HFF-Myc (cell line): Measurements from ENCODE around the gene C10orf95.

Experiments
- DNase-seq: peaks from one replicate; pipeline ENCODE4 v3.0.0-alpha.2; 2011; ENCODE audit warnings: low read depth; ENCODE audit errors: extremely low read depth
- H3K4me3 ChIP-seq: replicated peaks from 2 replicates; pipeline ENCODE4 v1.5.1; 2011; ENCODE audit warnings: low read depth, mild to moderate bottlenecking, control low read depth, low read length
- CTCF ChIP-seq: IDR thresholded peaks from 2 replicates; pipeline ENCODE4 v1.5.1; 2012; ENCODE audit warnings: mild to moderate bottlenecking, low read depth, low read length, control low read depth; ENCODE audit errors: missing control alignments

The C10orf95 gene

GRCh38 chr10:102411341-102412255 lies 39.7 kb downstream of the C10orf95 start:
- H3K4me3 ChIP-seq, result no peak overlapping the region
- TF ChIP-seq CTCF, result no peak
- no peak for DNase-seq

GRCh38 chr10:102410429-102411073 lies 40.8 kb downstream of the C10orf95 start:
- DNase-seq, result no peak
- no peak for TF ChIP-seq CTCF
- peak overlapping the region; percentile 31 for H3K4me3 ChIP-seq

GRCh38 chr10:102409604-102410428 lies 41.5 kb downstream of the C10orf95 start:
- H3K4me3 ChIP-seq, result peak overlapping the region; percentile 31
- TF ChIP-seq CTCF, result no peak
- no peak for DNase-seq

GRCh38 chr10:102408728-102409603 lies 42.4 kb downstream of the C10orf95 start:
- TF ChIP-seq CTCF, result no peak
- peak overlapping the region; percentile 21; the same call in 1 of the 2 replicates for H3K4me3 ChIP-seq
- no peak for DNase-seq

- no peak for DNase-seq
- TF ChIP-seq CTCF, result no peak
- H3K4me3 ChIP-seq, result no peak overlapping the region
Measured at GRCh38 chr10:102408131-102408727, 43.1 kb downstream of the C10orf95 start.
